HG03108 (cell line): ENCODE data around the gene ISOC2.

Experiments used
- ATAC-seq: cut with Tn5 transposase; IDR thresholded peaks from one replicate; pipeline ENCODE4 v1.9.1; 2021; ENCODE audit warnings: moderate library complexity; ENCODE audit not compliant: unreplicated experiment

ISOC2 gene

GRCh38 chr19:55490478-55491432 is 29.3 kb upstream of the ISOC2 start:
- ATAC-seq = no peak

- no peak for ATAC-seq
Measured at GRCh38 chr19:55489711-55490477, 28.5 kb upstream of the ISOC2 start.

DNA sequence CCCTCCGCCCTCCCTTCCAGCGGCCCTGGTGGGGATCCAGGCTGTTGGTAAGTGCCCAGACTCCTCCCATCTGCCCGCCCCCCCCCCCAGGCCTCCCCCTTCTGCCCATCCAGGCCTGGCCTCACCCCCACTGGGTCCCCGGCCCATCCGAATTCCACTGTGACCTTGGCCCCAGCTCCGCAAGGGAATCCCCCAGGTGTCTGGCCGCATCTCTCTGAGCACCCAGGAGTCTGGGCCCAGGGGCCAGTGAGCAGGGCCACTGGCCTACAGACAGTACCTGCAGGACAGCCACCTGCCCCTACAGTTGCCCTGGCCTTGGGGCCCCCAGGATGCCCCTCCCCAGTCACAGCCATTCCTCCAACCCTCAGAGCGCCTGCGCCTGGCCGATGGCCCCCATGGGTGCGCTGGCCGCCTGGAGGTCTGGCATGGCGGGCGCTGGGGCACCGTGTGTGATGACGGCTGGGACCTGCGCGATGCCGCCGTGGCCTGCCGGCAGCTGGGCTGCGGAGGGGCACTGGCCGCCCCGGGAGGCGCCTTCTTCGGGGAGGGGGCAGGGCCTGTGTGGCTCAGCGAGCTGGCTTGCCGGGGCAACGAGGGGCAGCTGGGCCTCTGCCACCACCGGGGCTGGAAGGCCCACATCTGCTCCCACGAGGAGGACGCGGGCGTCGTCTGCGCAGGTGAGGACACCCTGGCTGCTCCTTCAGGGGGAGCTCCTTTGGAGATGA is 27.7 kb upstream of the ISOC2 start:
- ATAC-seq = no peak

- ATAC-seq = no peak
Measured at GRCh38 chr19:55487924-55488687, 26.7 kb upstream of the ISOC2 start, which contains the start of gene SSC5D. Gene SSC5D (plus strand): TSS chr19:55488436. CDS start chr19:55488590, 154 bp downstream.

- ATAC-seq = no peak
Measured at GRCh38 chr19:55486971-55487923, 25.8 kb upstream of the ISOC2 start.

DNA sequence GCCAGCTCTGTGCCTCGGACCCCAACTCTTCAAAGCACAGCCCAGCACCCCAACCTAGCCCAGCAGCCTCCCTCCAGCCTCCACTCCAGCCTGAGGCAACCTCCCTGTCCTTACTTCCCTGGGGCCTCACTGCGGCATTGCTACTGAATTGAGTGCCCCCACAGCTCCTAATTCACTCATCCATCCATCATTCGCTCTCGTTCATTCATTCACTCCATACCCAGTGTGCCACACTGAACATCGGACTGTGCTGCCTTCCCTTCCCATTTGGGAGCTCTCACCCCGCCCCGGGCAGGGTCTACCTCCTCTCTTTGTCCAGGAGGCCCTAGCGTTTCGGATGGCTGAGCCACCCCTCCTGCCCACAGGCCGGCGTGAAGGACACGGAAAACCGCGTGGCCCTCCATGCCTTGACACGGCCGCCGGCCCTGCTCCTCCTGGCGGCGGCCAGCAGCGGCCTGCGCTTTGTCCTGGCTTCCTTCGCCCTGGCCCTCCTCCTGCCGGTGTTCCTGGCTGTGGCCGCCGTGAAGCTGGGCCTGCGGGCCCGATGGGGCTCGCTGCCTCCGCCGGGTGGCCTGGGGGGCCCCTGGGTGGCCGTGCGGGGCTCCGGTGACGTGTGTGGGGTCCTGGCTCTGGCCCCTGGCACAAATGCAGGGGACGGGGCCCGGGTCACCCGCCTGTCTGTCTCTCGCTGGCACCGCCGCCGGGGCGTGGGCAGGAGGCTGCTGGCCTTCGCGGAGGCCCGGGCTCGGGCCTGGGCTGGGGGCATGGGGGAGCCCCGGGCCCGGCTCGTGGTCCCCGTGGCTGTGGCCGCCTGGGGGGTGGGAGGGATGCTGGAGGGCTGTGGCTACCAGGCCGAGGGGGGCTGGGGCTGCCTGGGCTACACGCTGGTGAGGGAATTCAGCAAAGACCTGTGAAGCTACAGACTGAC is 24.9 kb upstream of the ISOC2 start:
- ATAC-seq = no peak

GRCh38 chr19:55485439-55486011 is 24.1 kb upstream of the ISOC2 start:
- ATAC-seq = no peak

DNA sequence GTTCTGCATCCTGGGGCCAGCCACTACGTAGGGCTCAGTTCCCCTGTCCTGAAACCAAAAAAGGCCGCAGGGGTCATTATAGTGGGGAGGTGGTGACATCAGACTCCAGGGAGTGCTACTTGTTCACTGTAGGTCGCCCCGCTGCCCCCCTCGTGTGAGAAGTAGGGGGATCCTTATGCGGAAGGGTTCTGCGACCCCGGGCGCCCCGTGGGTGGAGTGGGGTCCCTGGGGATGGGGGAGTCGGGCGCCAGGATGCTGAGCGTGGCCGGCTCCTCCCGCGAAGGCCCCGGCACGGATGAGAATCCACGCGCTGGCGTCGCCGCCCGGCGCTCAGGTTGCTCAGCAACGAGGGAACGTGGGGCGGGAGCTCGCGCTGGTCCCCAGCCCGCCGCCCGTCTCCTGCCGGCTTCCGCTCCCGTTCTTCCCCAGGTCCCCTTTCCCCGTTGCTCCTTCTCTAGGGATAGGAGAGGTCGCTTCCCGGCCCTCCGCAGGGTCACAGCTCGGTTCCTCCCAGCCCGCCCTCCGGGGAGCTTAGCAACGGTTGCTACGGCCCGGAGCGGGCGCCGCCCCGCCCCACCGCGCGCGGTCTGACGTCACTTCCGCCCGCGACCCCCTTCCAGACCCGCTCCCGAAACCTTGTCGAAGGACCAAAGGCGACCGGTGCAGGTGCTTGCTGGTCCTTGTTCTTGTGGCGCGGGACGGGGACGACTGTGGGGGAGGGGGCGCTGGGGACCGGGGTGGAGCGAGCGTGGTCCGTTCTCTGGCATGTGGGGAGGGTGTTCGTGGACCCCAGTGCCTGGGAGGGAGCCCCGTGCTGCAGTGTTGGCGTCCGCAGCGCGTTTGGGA is 23.4 kb upstream of the ISOC2 start, which contains the start of gene NAT14:
NAT14 (plus strand) TSS at position 596 of the 846 bp plus-strand sequence. CDS start 521 bp downstream, outside the sequence.
- ATAC-seq = peak; percentile 45

DNA sequence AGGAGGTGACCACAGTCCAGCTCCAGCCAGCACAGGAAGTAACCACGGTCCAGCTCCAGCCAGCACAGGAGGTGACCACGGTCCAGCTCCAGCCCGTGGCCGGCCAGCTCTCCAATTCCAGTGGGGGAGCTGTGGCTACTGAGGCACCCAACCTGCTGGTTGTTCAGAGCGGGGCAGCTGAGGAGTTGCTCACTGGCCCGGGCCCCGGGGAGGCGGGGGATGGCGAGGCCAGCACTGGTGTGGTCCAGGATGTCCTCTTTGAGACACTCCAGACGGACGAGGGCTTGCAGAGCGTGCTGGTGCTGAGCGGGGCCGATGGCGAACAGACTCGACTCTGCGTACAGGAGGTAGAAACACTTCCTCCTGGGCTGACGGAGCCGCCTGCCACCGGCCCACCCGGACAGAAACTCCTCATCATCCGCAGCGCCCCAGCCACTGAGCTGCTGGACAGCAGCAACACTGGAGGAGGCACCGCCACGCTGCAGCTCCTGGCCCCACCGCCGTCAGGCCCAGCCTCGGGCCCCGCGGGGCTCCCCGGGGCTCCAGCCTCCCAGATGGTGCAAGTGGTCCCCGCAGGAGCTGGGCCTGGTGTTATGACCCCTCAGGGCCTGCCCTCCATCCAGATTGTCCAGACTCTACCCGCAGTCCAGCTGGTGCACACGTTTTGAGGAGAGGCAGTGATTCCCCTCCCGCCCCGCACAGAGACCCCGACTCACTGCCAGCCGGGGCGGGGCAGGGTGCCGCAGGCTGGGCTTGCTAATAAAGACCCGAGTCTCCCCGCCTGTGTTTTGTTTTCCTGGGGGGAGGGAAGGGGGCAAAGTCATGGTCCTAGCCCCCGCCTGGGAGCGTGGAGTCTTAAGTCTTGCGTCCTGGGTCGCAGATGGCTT is 22.5 kb upstream of the ISOC2 start:
- no peak for ATAC-seq

DNA sequence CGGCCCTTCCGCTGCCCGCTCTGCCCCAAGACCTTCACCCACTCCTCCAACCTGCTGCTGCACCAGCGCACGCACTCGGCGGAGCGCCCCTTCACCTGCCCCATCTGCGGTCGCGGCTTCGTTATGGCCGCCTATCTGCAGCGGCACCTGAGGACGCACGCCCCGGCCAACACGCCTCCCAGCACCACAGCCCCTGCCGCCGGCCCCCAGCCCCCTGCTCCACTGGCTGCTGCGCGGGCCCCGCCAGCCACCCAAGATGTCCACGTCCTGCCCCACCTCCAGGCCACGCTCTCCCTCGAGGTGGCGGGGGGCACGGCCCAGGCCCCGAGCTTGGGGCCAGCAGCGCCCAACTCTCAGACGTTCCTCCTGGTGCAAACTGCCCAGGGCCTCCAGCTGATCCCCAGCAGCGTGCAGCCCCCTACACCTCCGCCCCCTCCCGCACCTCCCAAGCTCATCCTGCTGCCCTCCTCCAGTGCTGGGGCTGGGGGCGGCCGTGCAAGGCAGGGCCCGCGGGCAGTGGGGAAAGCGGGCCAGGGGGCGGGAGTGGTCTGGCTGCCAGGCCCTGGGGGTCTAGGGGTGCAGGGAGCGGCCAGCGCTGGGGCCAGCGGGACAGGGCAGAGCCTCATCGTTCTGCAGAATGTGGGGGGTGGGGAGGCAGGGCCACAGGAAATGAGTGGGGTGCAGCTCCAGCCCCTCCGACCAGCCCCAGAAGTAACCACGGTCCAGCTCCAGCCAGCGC is 21.7 kb upstream of the ISOC2 start:
- no peak for ATAC-seq

- no peak for ATAC-seq
Measured at GRCh38 chr19:55482156-55482961, 20.9 kb upstream of the ISOC2 start.

GRCh38 chr19:55481794-55482155 is 20.3 kb upstream of the ISOC2 start:
- ATAC-seq = no peak

DNA sequence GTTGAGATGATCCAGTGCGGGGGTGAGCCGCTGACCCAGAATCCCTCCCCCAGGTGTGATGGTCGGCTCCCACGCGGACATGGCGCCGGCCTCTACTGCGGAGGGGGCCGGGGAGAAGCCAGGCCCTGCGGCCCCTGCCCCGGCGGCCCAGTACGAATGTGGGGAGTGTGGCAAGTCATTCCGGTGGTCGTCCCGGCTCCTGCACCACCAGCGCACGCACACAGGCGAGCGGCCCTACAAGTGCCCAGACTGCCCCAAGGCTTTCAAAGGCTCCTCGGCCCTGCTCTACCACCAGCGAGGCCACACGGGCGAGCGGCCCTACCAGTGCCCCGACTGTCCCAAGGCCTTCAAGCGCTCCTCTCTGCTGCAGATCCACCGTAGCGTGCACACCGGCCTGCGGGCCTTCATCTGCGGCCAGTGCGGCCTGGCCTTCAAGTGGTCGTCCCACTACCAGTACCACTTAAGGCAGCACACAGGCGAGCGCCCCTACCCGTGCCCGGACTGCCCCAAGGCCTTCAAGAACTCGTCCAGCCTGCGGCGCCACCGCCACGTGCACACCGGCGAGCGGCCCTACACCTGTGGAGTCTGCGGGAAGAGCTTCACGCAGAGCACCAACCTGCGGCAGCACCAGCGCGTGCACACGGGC is 19.8 kb upstream of the ISOC2 start:
- no peak for ATAC-seq
